Adipocyte (in vitro differentiated cells): ENCODE measurements around the gene FANK1.

Experiments
- DNase-seq: peaks from one replicate; pipeline ENCODE4 v3.0.0-alpha.2; 2015; ENCODE audit warnings: low read depth
- H3K27me3 ChIP-seq: replicated peaks from 2 replicates; pipeline ENCODE4 v1.7.0; 2013; ENCODE audit warnings: mild to moderate bottlenecking, low read length, moderate library complexity; ENCODE audit not compliant: control insufficient read depth, insufficient read depth
- H3K36me3 ChIP-seq: 2 replicates; pipeline ENCODE4 v1.7.0; 2013; ENCODE audit warnings: low read length, mild to moderate bottlenecking, moderate library complexity; ENCODE audit not compliant: control insufficient read depth, insufficient read depth, severe bottlenecking
- H3K4me1 ChIP-seq: 2 replicates; pipeline ENCODE4 v1.7.0; 2013; ENCODE audit warnings: mild to moderate bottlenecking, low read length, moderate library complexity; ENCODE audit not compliant: control insufficient read depth, insufficient read depth
- H3K4me3 ChIP-seq: 2 replicates; pipeline ENCODE4 v1.7.0; 2013; ENCODE audit warnings: mild to moderate bottlenecking, low read length, moderate library complexity
- H3K9ac ChIP-seq: 2 replicates; pipeline ENCODE4 v1.7.0; 2013; ENCODE audit warnings: mild to moderate bottlenecking, low read length, moderate library complexity
- H3K9me3 ChIP-seq: 2 replicates; pipeline ENCODE4 v1.7.0; 2013; ENCODE audit warnings: mild to moderate bottlenecking, low read length, moderate library complexity; ENCODE audit not compliant: control insufficient read depth

The FANK1 gene

GRCh38 chr10:126013489-126014281 is 117.3 kb downstream of the FANK1 start:
- Histone ChIP-seq H3K9me3 (no peaks in the 10 kb centered on the region), H3K9ac (no peak overlapping the region), H3K4me3 (no peak overlapping the region), H3K4me1 (peaks cover 9% of the 10 kb centered on the region), H3K36me3 (peaks cover 67% of the 10 kb centered on the region), H3K27me3 (no peaks in the 10 kb centered on the region)
- peak; percentile 65 for DNase-seq

GRCh38 chr10:126014309-126014708 is 117.9 kb downstream of the FANK1 start:
- no peak overlapping the region for H3K9ac ChIP-seq
- no peak overlapping the region for H3K4me3 ChIP-seq
- peak; percentile 58 for DNase-seq
- H3K4me1 ChIP-seq = peaks cover 9% of the 10 kb centered on the region
- peaks cover 68% of the 10 kb centered on the region for H3K36me3 ChIP-seq
- H3K27me3 ChIP-seq = no peaks in the 10 kb centered on the region
- no peaks in the 10 kb centered on the region for H3K9me3 ChIP-seq

GRCh38 chr10:126015413-126015812 is 119.0 kb downstream of the FANK1 start:
- no peaks in the 10 kb centered on the region for H3K9me3 ChIP-seq
- H3K27me3 ChIP-seq = no peaks in the 10 kb centered on the region
- no peak overlapping the region for H3K4me3 ChIP-seq
- H3K9ac ChIP-seq = no peak overlapping the region
- H3K4me1 ChIP-seq = peaks cover 9% of the 10 kb centered on the region
- no peak for DNase-seq
- peaks cover 68% of the 10 kb centered on the region for H3K36me3 ChIP-seq

GRCh38 chr10:126016156-126016805 is 119.9 kb downstream of the FANK1 start:
- no peak overlapping the region for H3K9ac ChIP-seq
- DNase-seq = no peak
- peaks cover 9% of the 10 kb centered on the region for H3K4me1 ChIP-seq
- no peaks in the 10 kb centered on the region for H3K27me3 ChIP-seq
- H3K4me3 ChIP-seq = no peak overlapping the region
- H3K9me3 ChIP-seq = no peaks in the 10 kb centered on the region
- H3K36me3 ChIP-seq = peaks cover 66% of the 10 kb centered on the region

- Histone ChIP-seq H3K36me3 (peaks cover 69% of the 10 kb centered on the region), H3K27me3 (no peaks in the 10 kb centered on the region), H3K4me1 (peaks cover 9% of the 10 kb centered on the region), H3K9me3 (no peaks in the 10 kb centered on the region), H3K4me3 (no peak overlapping the region), H3K9ac (no peak overlapping the region)
- DNase-seq = no peak
Observed at GRCh38 chr10:126016882-126017281, 120.5 kb downstream of the FANK1 start.

GRCh38 chr10:126017961-126018560 is 121.7 kb downstream of the FANK1 start:
- H3K4me1 ChIP-seq = peaks cover 9% of the 10 kb centered on the region
- H3K27me3 ChIP-seq = no peaks in the 10 kb centered on the region

GRCh38 chr10:126021833-126022500 is 125.6 kb downstream of the FANK1 start:
- H3K9ac ChIP-seq = no peak overlapping the region
- DNase-seq = no peak
- no peaks in the 10 kb centered on the region for H3K4me1 ChIP-seq
- H3K36me3 ChIP-seq = peaks cover 77% of the 10 kb centered on the region
- H3K9me3 ChIP-seq = no peaks in the 10 kb centered on the region
- H3K4me3 ChIP-seq = no peak overlapping the region
- H3K27me3 ChIP-seq = no peaks in the 10 kb centered on the region

More at GRCh38 chr10:126017961-126018560, 121.7 kb downstream of the FANK1 start:
- peak; percentile 26 for DNase-seq
- Histone ChIP-seq H3K9me3 (no peaks in the 10 kb centered on the region), H3K4me3 (no peak overlapping the region), H3K9ac (no peak overlapping the region), H3K36me3 (peaks cover 77% of the 10 kb centered on the region)

GRCh38 chr10:126022841-126023240 is 126.5 kb downstream of the FANK1 start:
- no peak for DNase-seq
- Histone ChIP-seq H3K9ac (no peak overlapping the region), H3K4me3 (no peak overlapping the region), H3K36me3 (peaks cover 72% of the 10 kb centered on the region), H3K4me1 (no peaks in the 10 kb centered on the region), H3K9me3 (no peaks in the 10 kb centered on the region), H3K27me3 (no peaks in the 10 kb centered on the region)

GRCh38 chr10:126027692-126028091 is 131.3 kb downstream of the FANK1 start:
- Histone ChIP-seq H3K9me3 (peaks cover 6% of the 10 kb centered on the region), H3K4me1 (no peaks in the 10 kb centered on the region), H3K9ac (no peak overlapping the region), H3K4me3 (no peak overlapping the region), H3K27me3 (no peaks in the 10 kb centered on the region), H3K36me3 (peaks cover 76% of the 10 kb centered on the region)
- no peak for DNase-seq

GRCh38 chr10:126029999-126030398 is 133.6 kb downstream of the FANK1 start:
- Histone ChIP-seq H3K27me3 (no peaks in the 10 kb centered on the region), H3K4me1 (no peaks in the 10 kb centered on the region), H3K9ac (no peak overlapping the region), H3K9me3 (peaks cover 14% of the 10 kb centered on the region), H3K4me3 (no peak overlapping the region), H3K36me3 (peaks cover 82% of the 10 kb centered on the region)
- no peak for DNase-seq

GRCh38 chr10:126034586-126034985 is 138.2 kb downstream of the FANK1 start:
- Histone ChIP-seq H3K36me3 (peaks cover 95% of the 10 kb centered on the region), H3K4me1 (no peaks in the 10 kb centered on the region)
- no peak for DNase-seq

More at GRCh38 chr10:126034586-126034985, 138.2 kb downstream of the FANK1 start:
- Histone ChIP-seq H3K4me3 (no peak overlapping the region), H3K27me3 (no peaks in the 10 kb centered on the region), H3K9ac (no peak overlapping the region), H3K9me3 (peaks cover 8% of the 10 kb centered on the region)
